GM12801 (cell line): ENCODE results near the gene P2RX3.

Experiments
- CTCF ChIP-seq: IDR thresholded peaks from one replicate; pipeline ENCODE4 v1.5.1; 2011; ENCODE audit warnings: control low read depth; ENCODE audit not compliant: insufficient read length; ENCODE audit errors: extremely low read depth

The P2RX3 gene

DNA sequence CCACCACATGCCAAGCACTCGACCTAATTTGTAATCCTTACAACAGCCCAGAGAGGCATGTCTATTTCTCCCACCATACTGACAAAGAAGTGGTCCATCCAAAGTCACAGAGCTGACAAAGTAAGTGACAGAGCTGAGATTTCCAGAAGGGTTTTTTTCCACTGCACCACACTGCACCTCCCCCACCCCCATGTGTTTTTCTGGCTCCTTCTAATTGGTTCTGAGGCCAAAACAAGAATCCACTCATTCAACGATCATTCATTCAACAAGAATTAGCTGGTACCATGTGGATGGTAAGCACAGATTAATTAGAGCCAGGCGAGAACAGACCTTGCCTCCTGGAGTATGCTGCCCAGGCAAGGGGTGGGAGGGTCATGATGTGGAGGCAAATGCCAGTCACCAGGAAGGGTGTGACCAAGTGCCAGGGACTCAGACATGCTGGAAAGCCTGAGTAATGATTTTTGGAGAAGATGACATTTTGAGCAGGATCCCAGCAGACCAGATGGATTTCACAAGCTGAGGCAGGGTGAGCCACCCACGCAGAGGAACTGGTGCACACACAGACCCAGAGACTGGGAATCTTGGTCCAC lies 67.2 kb downstream of the P2RX3 start:
- no peak for TF ChIP-seq CTCF

GRCh38 chr11:57406337-57406904 lies 68.3 kb downstream of the P2RX3 start:
- TF ChIP-seq CTCF, result no peak

- no peak for TF ChIP-seq CTCF
Measured at GRCh38 chr11:57407010-57407920, 69.1 kb downstream of the P2RX3 start.

- TF ChIP-seq CTCF, result no peak
Measured at GRCh38 chr11:57407941-57408475, 69.9 kb downstream of the P2RX3 start.

- no peak for TF ChIP-seq CTCF
Measured at GRCh38 chr11:57408771-57409170, 70.6 kb downstream of the P2RX3 start.

GRCh38 chr11:57409321-57410100 lies 71.4 kb downstream of the P2RX3 start:
- no peak for TF ChIP-seq CTCF

DNA sequence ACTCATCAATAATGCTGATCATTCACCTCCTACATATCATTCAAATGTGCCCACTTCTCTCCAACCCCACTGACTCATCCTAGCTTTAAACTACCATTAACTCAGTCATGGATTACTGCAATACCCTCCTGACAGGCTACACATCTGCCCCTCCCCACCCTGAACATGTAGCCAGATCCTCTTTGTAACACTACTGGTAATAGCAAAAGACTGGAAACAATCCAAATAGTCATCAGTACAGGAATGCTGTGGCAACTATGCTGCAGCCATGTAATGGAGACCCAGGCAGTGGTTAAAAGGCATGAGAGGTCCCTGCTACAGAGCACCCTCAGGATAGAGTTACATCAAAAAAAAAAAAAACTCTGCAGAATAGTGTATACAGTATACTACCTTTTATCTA lies 72.1 kb downstream of the P2RX3 start:
- no peak for TF ChIP-seq CTCF
